Colonic mucosa (tissue), 4 donors: ENCODE data around the gene MPND. TPM values are rescaled to one million over a fixed set of nuclear protein-coding genes. Genes with fewer than 3 reads are reported as not detected.
A peak's percentile ranks its signal among the peaks of the same experiment; 100 is the strongest.

ENCODE experiments used
- DNase-seq: peaks from one replicate; pipeline ENCODE4 v3.0.0-alpha.2; 2020
- H3K27ac ChIP-seq: fragments of 200-600 bp; one replicate; pipeline ENCODE4 v1.8.0; 2021
- H3K27me3 ChIP-seq: fragments of 200-600 bp; one replicate; pipeline ENCODE4 v1.8.0; 2021
- H3K36me3 ChIP-seq: fragments of 200-600 bp; one replicate; pipeline ENCODE4 v1.8.0; 2021
- H3K4me1 ChIP-seq: fragments of 200-600 bp; one replicate; pipeline ENCODE4 v1.8.0; 2021; ENCODE audit warnings: mild to moderate bottlenecking
- H3K4me3 ChIP-seq: fragments of 200-600 bp; one replicate; pipeline ENCODE4 v1.8.0; 2021
- H3K9ac ChIP-seq, 2 donors: one replicate each; pipeline ENCODE4 v1.7.0; 2013; ENCODE audit warnings: control low read depth in 2 of 2, low read depth in 2 of 2, low read length in 2 of 2
- H3K9me3 ChIP-seq: fragments of 200-600 bp; one replicate; pipeline ENCODE4 v1.8.0; 2021
- intact Hi-C: fragments of 100-400 bp; cut with DNase I; formaldehyde crosslinking; loops from one replicate; pipeline ENCODE4 v1.14.1; 2022
- total RNA-seq, 2 donors: library from RNA; stranded (reverse); fragmentation: NEBNext Ultra II Directional in 1 of 2; extraction: Animal tissue kit (Norgen Biotek cat#: 25700) in 1 of 2; gene quantifications; one replicate each; pipeline ENCODE4 v1.2.1, GENCODE V29; 2021
- TF ChIP-seq, protein P1 (sequence below): fragments of 200-600 bp; IDR thresholded peaks from one replicate; pipeline ENCODE4 v1.8.0; 2022; ENCODE audit warnings: antibody characterized with exemption, mild to moderate bottlenecking
- donor health status: healthy.
- donor health status: DM: no; HTN: no; CAD: no.
- donor health status: DM: no; HTN: no; CAD: no.

Gene MPND, protein sequence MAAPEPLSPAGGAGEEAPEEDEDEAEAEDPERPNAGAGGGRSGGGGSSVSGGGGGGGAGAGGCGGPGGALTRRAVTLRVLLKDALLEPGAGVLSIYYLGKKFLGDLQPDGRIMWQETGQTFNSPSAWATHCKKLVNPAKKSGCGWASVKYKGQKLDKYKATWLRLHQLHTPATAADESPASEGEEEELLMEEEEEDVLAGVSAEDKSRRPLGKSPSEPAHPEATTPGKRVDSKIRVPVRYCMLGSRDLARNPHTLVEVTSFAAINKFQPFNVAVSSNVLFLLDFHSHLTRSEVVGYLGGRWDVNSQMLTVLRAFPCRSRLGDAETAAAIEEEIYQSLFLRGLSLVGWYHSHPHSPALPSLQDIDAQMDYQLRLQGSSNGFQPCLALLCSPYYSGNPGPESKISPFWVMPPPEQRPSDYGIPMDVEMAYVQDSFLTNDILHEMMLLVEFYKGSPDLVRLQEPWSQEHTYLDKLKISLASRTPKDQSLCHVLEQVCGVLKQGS
- total RNA-seq: 10 to 100 TPM; 38.0 to 63.2 TPM

DNA sequence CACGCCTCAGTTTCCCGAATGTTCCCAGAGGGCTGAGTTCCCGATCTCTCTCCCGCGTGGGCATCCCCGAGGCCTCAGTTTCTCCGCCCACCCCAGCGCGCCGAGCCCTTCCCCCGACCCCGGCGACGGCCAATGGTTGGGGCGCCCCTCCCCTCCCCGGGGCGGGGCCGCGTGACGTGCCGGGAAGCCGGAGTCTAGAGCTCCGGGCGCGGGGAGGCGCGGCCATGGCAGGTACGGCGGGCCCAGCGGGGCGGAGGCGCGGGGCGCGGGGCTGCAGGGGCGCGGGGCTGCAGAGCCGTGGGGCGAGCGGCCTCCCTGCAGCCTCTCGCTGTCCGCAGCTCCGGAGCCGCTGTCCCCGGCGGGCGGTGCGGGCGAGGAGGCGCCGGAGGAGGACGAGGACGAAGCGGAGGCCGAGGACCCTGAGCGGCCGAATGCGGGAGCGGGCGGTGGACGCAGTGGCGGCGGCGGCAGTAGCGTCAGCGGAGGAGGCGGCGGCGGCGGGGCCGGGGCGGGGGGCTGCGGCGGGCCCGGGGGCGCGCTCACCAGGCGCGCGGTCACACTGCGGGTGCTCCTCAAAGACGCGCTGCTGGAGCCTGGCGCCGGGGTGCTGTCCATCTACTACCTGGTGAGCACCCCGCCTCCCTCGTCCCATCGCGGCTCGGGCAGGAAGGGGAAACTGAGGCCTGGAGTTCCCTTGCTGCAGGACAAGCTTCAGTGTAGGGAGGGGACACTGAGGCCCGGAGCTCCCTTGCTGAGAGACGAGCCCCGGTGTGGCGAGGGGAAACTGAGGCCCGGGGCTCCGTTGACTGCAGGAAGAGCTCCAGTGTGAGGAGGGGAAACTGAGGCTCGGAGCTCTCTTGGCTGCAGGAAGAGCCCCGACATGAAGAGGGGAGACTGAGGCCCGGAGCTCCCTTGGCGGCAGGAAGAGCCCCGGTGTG is at the start of gene MPND:
Gene MPND, plus strand, starts transcription at position 193 of the 938 bp plus-strand sequence. Its CDS starts 32 bp downstream, at position 225.
- Histone ChIP-seq H3K27ac (peak within 1 kb of the TSS; percentile 96), H3K9me3 (no peaks in the 10 kb centered on the region), H3K27me3 (no peaks in the 10 kb centered on the region), H3K9ac (peak within 1 kb of the TSS; percentile 68 to 87), H3K4me3 (peak within 1 kb of the TSS; percentile 45), H3K4me1 (peaks cover 16% of the 10 kb centered on the region), H3K36me3 (peaks cover 6% of the 10 kb centered on the region)
- intact Hi-C loops: no loop called here
- TF ChIP-seq, protein P1, sequence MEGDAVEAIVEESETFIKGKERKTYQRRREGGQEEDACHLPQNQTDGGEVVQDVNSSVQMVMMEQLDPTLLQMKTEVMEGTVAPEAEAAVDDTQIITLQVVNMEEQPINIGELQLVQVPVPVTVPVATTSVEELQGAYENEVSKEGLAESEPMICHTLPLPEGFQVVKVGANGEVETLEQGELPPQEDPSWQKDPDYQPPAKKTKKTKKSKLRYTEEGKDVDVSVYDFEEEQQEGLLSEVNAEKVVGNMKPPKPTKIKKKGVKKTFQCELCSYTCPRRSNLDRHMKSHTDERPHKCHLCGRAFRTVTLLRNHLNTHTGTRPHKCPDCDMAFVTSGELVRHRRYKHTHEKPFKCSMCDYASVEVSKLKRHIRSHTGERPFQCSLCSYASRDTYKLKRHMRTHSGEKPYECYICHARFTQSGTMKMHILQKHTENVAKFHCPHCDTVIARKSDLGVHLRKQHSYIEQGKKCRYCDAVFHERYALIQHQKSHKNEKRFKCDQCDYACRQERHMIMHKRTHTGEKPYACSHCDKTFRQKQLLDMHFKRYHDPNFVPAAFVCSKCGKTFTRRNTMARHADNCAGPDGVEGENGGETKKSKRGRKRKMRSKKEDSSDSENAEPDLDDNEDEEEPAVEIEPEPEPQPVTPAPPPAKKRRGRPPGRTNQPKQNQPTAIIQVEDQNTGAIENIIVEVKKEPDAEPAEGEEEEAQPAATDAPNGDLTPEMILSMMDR: no peak
- DNase-seq: peak; percentile 97

DNA sequence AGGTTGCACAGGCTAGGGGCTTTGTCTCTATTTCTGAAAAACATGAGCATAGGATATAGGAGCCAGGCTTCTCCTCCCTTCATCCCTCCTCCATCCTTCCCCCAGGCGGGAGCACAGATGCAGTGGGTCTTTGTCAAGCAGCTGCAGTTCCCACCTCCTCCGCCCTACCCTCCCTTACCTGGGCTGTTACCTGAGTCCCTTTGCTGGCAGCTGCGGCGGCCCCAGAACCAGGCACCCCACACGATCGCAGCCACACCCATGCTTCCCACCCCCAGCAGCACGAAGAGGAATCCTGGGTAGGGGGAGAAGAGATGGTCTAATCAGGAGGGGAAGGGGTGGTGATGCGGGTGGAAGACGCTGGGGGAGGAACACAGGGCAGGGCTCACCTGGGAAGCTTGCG is 49.0 kb upstream of the MPND start:
- intact Hi-C loops: no loop called here
- DNase-seq: no peak
- H3K9ac ChIP-seq: no peak overlapping the region

DNA sequence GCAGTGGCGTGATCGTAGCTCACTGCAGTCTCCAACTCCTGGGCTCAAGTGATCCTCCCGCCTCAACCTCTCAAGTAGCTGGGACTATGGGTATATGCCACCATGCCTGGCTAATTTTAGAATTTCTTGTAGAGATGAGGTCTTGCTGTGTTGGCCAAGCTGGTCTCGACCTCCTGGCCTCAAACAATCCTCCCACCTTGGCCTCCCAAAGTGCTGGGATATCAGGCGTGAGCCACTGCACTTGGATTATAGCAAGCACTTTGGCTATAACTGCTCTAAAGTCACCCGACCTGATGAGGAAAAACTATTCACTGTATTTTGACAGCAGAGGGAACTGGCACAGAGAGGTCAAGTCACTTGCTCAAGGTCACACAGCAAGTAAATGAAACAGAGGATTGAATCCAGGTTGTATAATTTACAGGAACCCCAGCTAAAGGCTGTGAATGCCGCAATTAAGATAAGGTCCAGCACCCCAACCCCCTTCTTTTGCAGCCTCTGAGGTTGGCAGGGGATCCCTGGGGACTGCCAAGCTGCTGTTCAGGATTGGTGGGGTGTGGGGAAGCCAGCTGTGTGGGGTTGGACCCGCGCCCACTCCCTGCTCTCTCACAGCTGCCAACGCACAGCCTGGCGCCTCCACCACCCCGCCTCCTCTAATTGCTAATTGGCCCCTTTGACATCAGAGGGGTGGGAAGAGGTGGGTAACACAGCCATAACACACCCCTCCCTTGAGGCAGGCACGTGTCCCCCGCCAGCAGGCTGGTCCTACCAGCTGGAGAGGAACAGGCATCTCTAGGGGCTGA is 47.2 kb upstream of the MPND start:
- H3K9ac ChIP-seq: no peak overlapping the region
- TF ChIP-seq, protein P1: no peak
- DNase-seq: no peak

More for the DNA sequence above, 49.0 kb upstream of the MPND start:
- no peak overlapping the region for H3K4me3 ChIP-seq
- H3K36me3 ChIP-seq: no peaks in the 10 kb centered on the region
- TF ChIP-seq, protein P1: no peak
- H3K4me1 ChIP-seq: no peaks in the 10 kb centered on the region
- H3K9me3 ChIP-seq: no peaks in the 10 kb centered on the region
- H3K27me3 ChIP-seq: no peaks in the 10 kb centered on the region
- H3K27ac ChIP-seq: no peak overlapping the region

DNA sequence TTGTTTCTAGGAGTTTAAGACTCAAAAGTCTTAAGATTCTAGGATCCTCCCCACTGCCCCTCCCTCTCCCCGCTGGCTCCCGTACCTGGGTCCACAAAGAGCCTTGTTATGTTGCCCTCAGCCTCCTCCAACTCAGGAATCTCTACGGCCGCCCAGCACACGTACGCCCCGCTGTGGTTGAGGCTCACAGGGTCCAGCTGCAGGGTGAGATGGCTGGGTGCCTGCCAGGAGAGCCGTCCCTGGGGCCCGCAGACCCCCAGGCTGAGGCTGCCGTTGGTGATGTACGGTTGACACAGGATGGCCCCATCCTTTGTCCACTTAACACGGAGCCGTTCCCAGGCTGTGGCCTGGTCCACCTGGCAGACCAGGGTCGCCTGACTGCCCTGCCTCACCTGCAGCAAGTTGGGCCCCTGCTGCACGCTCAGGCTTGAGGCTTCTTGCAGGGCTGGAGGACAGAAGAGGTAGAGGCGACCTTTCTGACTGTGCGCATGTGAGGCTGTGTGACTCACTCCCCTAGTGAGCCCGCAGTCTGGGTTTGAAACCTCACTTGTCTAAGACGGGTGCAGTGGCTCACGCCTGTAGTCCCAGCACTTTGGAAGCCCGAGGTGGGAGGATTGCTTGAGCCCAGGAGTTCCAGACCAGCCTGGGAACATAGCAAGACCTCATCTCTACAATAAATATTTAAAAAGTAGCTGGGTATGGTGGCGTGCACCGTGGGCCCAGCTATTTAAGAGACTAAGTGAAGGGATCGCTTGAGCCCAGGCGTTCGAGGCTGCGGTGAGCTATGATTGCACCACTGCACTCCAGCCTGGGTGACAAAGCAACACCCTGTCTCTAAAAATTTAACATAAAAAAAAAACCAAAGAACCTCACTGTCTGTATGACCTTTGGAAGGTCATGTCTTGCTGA is 45.2 kb upstream of the MPND start:
- no peak overlapping the region for H3K27ac ChIP-seq
- DNase-seq: no peak
- H3K36me3 ChIP-seq: no peaks in the 10 kb centered on the region
- H3K9me3 ChIP-seq: no peaks in the 10 kb centered on the region
- TF ChIP-seq, protein P1: no peak
- no peaks in the 10 kb centered on the region for H3K27me3 ChIP-seq
- no peak overlapping the region for H3K4me3 ChIP-seq
- intact Hi-C loops: no loop called here
- H3K4me1 ChIP-seq: no peaks in the 10 kb centered on the region
- no peak overlapping the region for H3K9ac ChIP-seq

More for the DNA sequence above, 47.2 kb upstream of the MPND start:
- H3K27me3 ChIP-seq: no peaks in the 10 kb centered on the region
- no peaks in the 10 kb centered on the region for H3K9me3 ChIP-seq
- intact Hi-C loops: no loop called here
- H3K4me1 ChIP-seq: no peaks in the 10 kb centered on the region
- H3K27ac ChIP-seq: no peak overlapping the region
- H3K36me3 ChIP-seq: no peaks in the 10 kb centered on the region
- no peak overlapping the region for H3K4me3 ChIP-seq
